Measurements from ENCODE around the gene DENND2A.

GRCh38 chr7:140623980-140624379, 16.6 kb downstream of the DENND2A start:
- no peak for TF ChIP-seq CTCF (IDR thresholded peaks at IDR 0.05; ENCODE audit: poor library complexity)
- no peak for TF ChIP-seq EZH2phosphoT487 (IDR thresholded peaks at IDR 0.05; ENCODE audit: low read depth, severe bottlenecking, unreplicated experiment)
- no peak for TF ChIP-seq EZH2 (IDR thresholded peaks at IDR 0.05; ENCODE audit: borderline replicate concordance)

Measured in hepatocyte (in vitro differentiated cells).